HT-29 (cell line): Measurements from ENCODE around the gene ZNF534. TPM values are rescaled to one million over a fixed set of nuclear protein-coding genes. Genes with fewer than 3 reads are reported as not detected.
"Not testable (repeated sequence)": the region's sequence is repeated elsewhere in the genome, so short reads cannot be mapped to it uniquely, and the experiment has no call there.

Experiments
- DNase-seq: peaks from one replicate; pipeline ENCODE4 v3.0.0-alpha.2; 2015; ENCODE audit warnings: low spot score
- small RNA-seq: library from RNA; depleted of rRNA; stranded (forward); fragments of <200 nt; gene quantifications from one replicate; pipeline ENCODE3, GENCODE V24; 2014
- total RNA-seq: library from RNA; depleted of rRNA; stranded (reverse); fragments of >200 nt; shearing (Covaris generic); gene quantifications from 2 replicates; pipeline ENCODE4 v1.2.3, GENCODE V29; 2014; rRNA removed

The ZNF534 gene
- total RNA-seq, 1 experiment from 2014 or later, result not detected

- no peak for DNase-seq
Measured at GRCh38 chr19:52498571-52498970, 69.6 kb downstream of the ZNF534 start.

- DNase-seq, result not testable (repeated sequence)
Measured at GRCh38 chr19:52500474-52500873, 71.5 kb downstream of the ZNF534 start.

DNA sequence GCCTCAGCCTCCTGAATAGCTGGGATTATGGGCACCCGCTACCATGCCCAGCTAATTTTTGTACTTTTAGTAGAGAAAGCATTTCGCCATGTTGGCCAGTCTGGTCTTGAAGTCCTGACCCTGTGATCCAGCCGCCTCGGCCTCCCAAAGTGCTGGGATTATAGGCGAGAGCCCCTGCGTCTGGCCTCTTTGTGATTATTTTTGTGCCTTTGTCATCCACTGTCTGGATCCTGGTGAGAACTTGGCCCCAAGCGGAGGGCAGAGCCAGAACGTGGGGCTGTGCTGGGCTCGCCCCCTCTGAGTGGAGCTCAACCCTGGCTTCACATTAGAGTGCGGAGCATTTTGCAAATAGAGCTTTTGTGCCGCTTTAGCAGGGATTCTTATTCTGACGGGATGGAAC, 72.0 kb downstream of the ZNF534 start:
- not testable (repeated sequence) for DNase-seq

Small RNA genes lying within 50 kb of the gene (small RNA-seq; reads per million reads assigned to genes)
- gene AC010332.1, result not detected

Other genes starting within 250 kb of the ZNF534 start
- gene PPP2R1A, start 239.1 kb upstream of the ZNF534 start, total RNA-seq, result 430 and 450 TPM in 2 replicates
- 6.1 and 9.2 TPM in 2 replicates for gene ZNF766, start 159.6 kb upstream of the ZNF534 start, total RNA-seq
- 0.51 and 0.73 TPM in 2 replicates for gene ZNF480, start 132.0 kb upstream of the ZNF534 start, total RNA-seq
- not detected in 2 replicates for gene ZNF610, start 92.9 kb upstream of the ZNF534 start, total RNA-seq
- gene ZNF880, start 59.2 kb upstream of the ZNF534 start, total RNA-seq, result not detected in 2 replicates
- gene ZNF528, start 31.3 kb upstream of the ZNF534 start, total RNA-seq, result not detected in 2 replicates
- not detected in 2 replicates for gene ZNF578, start 24.4 kb downstream of the ZNF534 start, total RNA-seq
- gene ZNF808, start 98.5 kb downstream of the ZNF534 start, total RNA-seq, result 1.8 and 2.1 TPM in 2 replicates
- gene ZNF701, start 141.1 kb downstream of the ZNF534 start, total RNA-seq, result 2.1 and 2.2 TPM in 2 replicates
- gene ZNF83, start 209.2 kb downstream of the ZNF534 start, total RNA-seq, result 5.7 and 6.4 TPM in 2 replicates